ENCODE data around the gene PRR22.
"Not testable (repeated sequence)": the region's sequence is repeated elsewhere in the genome, so short reads cannot be mapped to it uniquely, and the experiment has no call there.

The PRR22 gene

GRCh38 chr19:5744999-5745398 is 39.5 kb downstream of the PRR22 start:
- not testable (repeated sequence) for DNase-seq

- no peak for DNase-seq
Observed at GRCh38 chr19:5743630-5744029, 40.9 kb downstream of the PRR22 start.

GRCh38 chr19:5742051-5742450 is 42.5 kb downstream of the PRR22 start:
- no peak for DNase-seq

GRCh38 chr19:5738423-5738822 is 46.1 kb downstream of the PRR22 start:
- DNase-seq = no peak

GRCh38 chr19:5733172-5733571 is 51.4 kb downstream of the PRR22 start:
- DNase-seq = not testable (repeated sequence)
